A549 (cell line): ENCODE measurements around the gene LSG1.

ENCODE experiments used
- CBX2 ChIP-seq: fragments of 200-600 bp; sonication (generic); IDR thresholded peaks from 2 replicates; pipeline ENCODE4 v1.6.1; 2016; ENCODE audit warnings: low read depth, mild to moderate bottlenecking, borderline replicate concordance
- CTCF ChIP-seq: fragments of >200 bp; sonication (Bioruptor Twin); formaldehyde crosslinking; IDR thresholded peaks from 3 replicates; pipeline ENCODE4 v1.5.1; 2016
- ELK1 ChIP-seq: fragments of 150-350 bp; IDR thresholded peaks from 2 replicates; pipeline ENCODE4 v1.6.1; 2014; ENCODE audit warnings: low read depth, mild to moderate bottlenecking, low read length
- MAX ChIP-seq: IDR thresholded peaks from 2 replicates; pipeline ENCODE4 v1.6.1; 2012
- MYC ChIP-seq: IDR thresholded peaks from 2 replicates; pipeline ENCODE4 v1.6.1; 2012; ENCODE audit warnings: mild to moderate bottlenecking, inconsistent platforms, low read length, improper control_type of control experiment, borderline replicate concordance
- POLR2A ChIP-seq: IDR thresholded peaks from 2 replicates; pipeline ENCODE4 v1.6.1; 2012; ENCODE audit warnings: mild to moderate bottlenecking, low read length
- RAD21 ChIP-seq, 2 experiments: fragments of >200 bp in 1 of 2; sonication (Bioruptor Twin) in 1 of 2; formaldehyde crosslinking in 1 of 2; IDR thresholded peaks in 1 of 2; conservative IDR thresholded peaks in 1 of 2; 2 replicates in 1 of 2; 3 replicates in 1 of 2; pipeline ENCODE4 v1.6.1; 2012 to 2018; ENCODE audit warnings: inconsistent platforms in 1 of 2
- REST ChIP-seq: fragments of 200-600 bp; sonication (generic); IDR thresholded peaks from 2 replicates; pipeline ENCODE4 v1.6.1; 2016; ENCODE audit warnings: antibody characterized with exemption, mild to moderate bottlenecking, moderate library complexity
- SMC3 ChIP-seq: fragments of >200 bp; sonication (Bioruptor Twin); formaldehyde crosslinking; IDR thresholded peaks from 3 replicates; pipeline ENCODE4 v1.6.1; 2018; ENCODE audit warnings: inconsistent platforms

GRCh38 chr3:194714137-194714455 is 42.1 kb upstream of the LSG1 start:
- TF ChIP-seq CTCF (no peak), MYC (no peak), POLR2A (no peak), REST (no peak), RAD21 (conservative IDR thresholded peaks at IDR 0.05 in 1 of 2, IDR thresholded peaks at IDR 0.05 in 1 of 2) (no peak), CBX2 (no peak), MAX (no peak), SMC3 (no peak), ELK1 (no peak)
